MM.1S (cell line): Measurements from ENCODE around the gene CHPF2.

ENCODE experiments used
- CTCF ChIP-seq: fragments of 300-600 bp; sonication (generic); IDR thresholded peaks from 2 replicates; pipeline ENCODE4 v1.5.1; 2016; ENCODE audit warnings: antibody characterized with exemption, low read length, mixed read lengths
- EZH2 ChIP-seq: fragments of 300-600 bp; sonication (generic); optimal IDR thresholded peaks from 2 replicates; pipeline ENCODE3; 2017; ENCODE audit warnings: low read depth, mild to moderate bottlenecking, antibody characterized with exemption, low read length, mixed read lengths

GRCh38 chr7:151206914-151207313 is 25.4 kb upstream of the CHPF2 start:
- TF ChIP-seq EZH2: no peak
- no peak for TF ChIP-seq CTCF
